Endothelial cell of umbilical vein (primary cell): ENCODE measurements around the gene SULT1C3. TPM values are rescaled to one million over a fixed set of nuclear protein-coding genes. Genes with fewer than 3 reads are reported as not detected.

Experiments
- Bru-seq: library from RNA; stranded (reverse); fragments of 400-500 nt; gene quantifications from one replicate; lab custom pipeline; 2021; lab: Mats Ljungman, UMichigan
- BruChase-seq, 2 experiments: library from RNA; stranded (reverse); fragments of 400-500 nt; gene quantifications; one replicate each; lab custom pipeline; 2021; lab: Mats Ljungman, UMichigan
- BruUV-seq: library from RNA; stranded (reverse); fragments of 400-500 nt; replicated peaks from 2 replicates; lab custom pipeline; 2021; lab: Mats Ljungman, UMichigan
- CTCF ChIA-PET: fragments of 300-600, 350-600 bp; sonication (Branson Sonifier 250); formaldehyde crosslinking; loops from one replicate; lab custom pipeline; 2021; ENCODE audit warnings: antibody characterized with exemption, inconsistent platforms; lab: Charles Lee
- POLR2A ChIA-PET: fragments of 300-600, 350-600 bp; sonication (Branson Sonifier 250); formaldehyde crosslinking; loops from one replicate; lab custom pipeline; 2021; ENCODE audit warnings: antibody characterized with exemption, inconsistent platforms; lab: Charles Lee
- DNase-seq: peaks from one replicate; pipeline ENCODE4 v3.0.0-alpha.2; 2011; ENCODE audit warnings: low read depth, low spot score
- FAIRE-seq: peaks from 2 replicates; lab custom pipeline; 2011; peaks lifted over from hg19 to GRCh38; lab: Jason Lieb, UNC
- H2AFZ ChIP-seq: 2 replicates; pipeline ENCODE4 v1.6.0; 2012; ENCODE audit warnings: low read depth, low read length, control low read depth, inconsistent platforms
- H3K27ac ChIP-seq: 2 replicates; pipeline ENCODE4 v1.5.1; 2011; ENCODE audit warnings: low read depth, mild to moderate bottlenecking, control low read depth, low read length, moderate library complexity; ENCODE audit not compliant: insufficient read depth
- H3K27me3 ChIP-seq, 2 experiments: 2 replicates each; pipeline versions ENCODE4 v1.6.0 to v1.6.1; 2011; ENCODE audit warnings: low read length in 2 of 2, mixed read lengths in 1 of 2; ENCODE audit not compliant: control insufficient read depth in 2 of 2, insufficient read depth in 2 of 2
- H3K36me3 ChIP-seq, 2 experiments: 2 replicates in 1 of 2; 3 replicates in 1 of 2; pipeline ENCODE4 v1.5.1; 2011; ENCODE audit warnings: low read length in 2 of 2, mild to moderate bottlenecking in 1 of 2, moderate library complexity in 1 of 2; ENCODE audit not compliant: control insufficient read depth in 2 of 2, insufficient read depth in 2 of 2; ENCODE audit errors: extremely low read depth in 1 of 2
- H3K4me1 ChIP-seq: 3 replicates; pipeline ENCODE4 v1.5.1; 2011; ENCODE audit warnings: mild to moderate bottlenecking, low read length; ENCODE audit not compliant: control insufficient read depth, insufficient read depth; ENCODE audit errors: extremely low read depth
- H3K4me2 ChIP-seq: 2 replicates; pipeline ENCODE4 v1.6.1; 2011; ENCODE audit warnings: low read length, control low read depth, mixed read lengths; ENCODE audit not compliant: insufficient read depth
- H3K4me3 ChIP-seq, 3 experiments: fragments of 200-600 bp in 1 of 3; sonication (generic), shearing (Covaris generic) in 1 of 3; replicated peaks in 1 of 3; 2 replicates each; pipeline ENCODE4 v1.5.1; 2011 to 2016; ENCODE audit warnings: control low read depth in 3 of 3, low read length in 3 of 3, mild to moderate bottlenecking in 2 of 3, inconsistent platforms in 1 of 3, low read depth in 1 of 3, moderate library complexity in 1 of 3; ENCODE audit not compliant: insufficient read depth in 1 of 3
- H3K79me2 ChIP-seq: 2 replicates; pipeline ENCODE4 v1.6.0; 2012; ENCODE audit warnings: low read length, inconsistent platforms; ENCODE audit not compliant: control insufficient read depth, insufficient read depth
- H3K9ac ChIP-seq: replicated peaks from 2 replicates; pipeline ENCODE3; 2011; ENCODE audit warnings: low read length, control low read depth; ENCODE audit not compliant: insufficient read depth; ENCODE audit errors: extremely low read depth
- H3K9me1 ChIP-seq: replicated peaks from 3 replicates; pipeline ENCODE4 v1.6.0; 2011; ENCODE audit warnings: mild to moderate bottlenecking, low read length; ENCODE audit not compliant: control insufficient read depth, insufficient read depth; ENCODE audit errors: extremely low read depth
- H3K9me3 ChIP-seq: replicated peaks from 2 replicates; pipeline ENCODE4 v1.5.1; 2012; ENCODE audit warnings: low read length, inconsistent platforms; ENCODE audit not compliant: control insufficient read depth, insufficient read depth
- H4K20me1 ChIP-seq: replicated peaks from 2 replicates; pipeline ENCODE3; 2011; ENCODE audit warnings: mild to moderate bottlenecking, low read length; ENCODE audit not compliant: control insufficient read depth, insufficient read depth; ENCODE audit errors: extremely low read depth
- CTCF ChIP-seq, 2 donors: IDR thresholded peaks; 1 replicate in 1 of 2; 2 replicates in 1 of 2; pipeline ENCODE4 v1.5.1; 2011; ENCODE audit warnings: low read length in 2 of 2, mild to moderate bottlenecking in 2 of 2, moderate library complexity in 2 of 2, control low read depth in 1 of 2, inconsistent platforms in 1 of 2, low read depth in 1 of 2; ENCODE audit not compliant: insufficient read depth in 1 of 2; ENCODE audit errors: extremely low read depth in 1 of 2
- EZH2 ChIP-seq: IDR thresholded peaks from 2 replicates; pipeline ENCODE4 v1.6.1; 2012; ENCODE audit warnings: borderline replicate concordance, low read depth, mild to moderate bottlenecking, moderate library complexity, low read length, inconsistent platforms; ENCODE audit not compliant: severe bottlenecking
- FOS ChIP-seq: IDR thresholded peaks from 2 replicates; pipeline ENCODE4 v1.6.1; 2011; ENCODE audit warnings: mild to moderate bottlenecking, low read length, moderate library complexity, borderline replicate concordance; ENCODE audit not compliant: insufficient read depth
- GATA2 ChIP-seq: IDR thresholded peaks from 2 replicates; pipeline ENCODE4 v1.7.0; 2011; ENCODE audit warnings: low read depth, mild to moderate bottlenecking, moderate library complexity, mixed read lengths, low read length; ENCODE audit not compliant: insufficient read length, insufficient read depth
- JUN ChIP-seq: IDR thresholded peaks from 2 replicates; pipeline ENCODE4 v1.6.1; 2011; ENCODE audit warnings: borderline replicate concordance, low read depth; ENCODE audit not compliant: insufficient read length, insufficient read depth
- MAX ChIP-seq: IDR thresholded peaks from 2 replicates; pipeline ENCODE4 v1.6.1; 2011; ENCODE audit not compliant: insufficient read depth, insufficient read length
- MYC ChIP-seq: IDR thresholded peaks from one replicate; pipeline ENCODE4 v1.6.1; 2011; ENCODE audit warnings: mild to moderate bottlenecking, low read depth, low read length
- POLR2A ChIP-seq: IDR thresholded peaks from 2 replicates; pipeline ENCODE4 v1.6.1; 2012; ENCODE audit warnings: low read depth, mild to moderate bottlenecking, control low read depth, low read length
- POLR2AphosphoS5 ChIP-seq: IDR thresholded peaks from 2 replicates; pipeline ENCODE4 v1.6.1; 2012; ENCODE audit warnings: low read depth, mild to moderate bottlenecking, control low read depth, low read length, moderate library complexity; ENCODE audit not compliant: insufficient read depth
- dilution Hi-C: fragments of 300-500 bp; cut with MboI; formaldehyde crosslinking; loops from one replicate; pipeline ENCODE4 v1.15.0; 2019; ENCODE audit warnings: low sequenced_read_pairs; ENCODE audit not compliant: extremely low pct_ligation_motif_present
- intact Hi-C: fragments of 100-400 bp; cut with micrococcal nuclease; formaldehyde crosslinking; loops from one replicate; pipeline ENCODE4 v1.10.0; 2022
- long read RNA-seq: library from polyadenylated mRNA; stranded (forward); transcript quantifications from one replicate; pipeline ENCODE4 v2.0.0, GENCODE V29; 2021
- polyA minus RNA-seq, 3 experiments: library from RNA; depleted of rRNA, polyadenylated mRNA; stranded (reverse); fragments of >200 nt; gene quantifications; 1 replicate in 1 of 3; 2 replicates in 2 of 3; pipeline ENCODE4 v1.2.3, GENCODE V29; 2011
- polyA plus RNA-seq, 4 experiments: library from polyadenylated mRNA; depleted of rRNA in 3 of 4; stranded (reverse) in 3 of 4; unstranded in 1 of 4; fragments of >200 nt; gene quantifications; 2 replicates each; pipeline versions ENCODE4 v1.2.1 to v1.2.3, GENCODE V29; 2011 to 2012; ENCODE audit warnings: missing spikeins in 1 of 4
- total RNA-seq: library from RNA; stranded (reverse); gene quantifications from 2 replicates; pipeline ENCODE4 v1.2.3, GENCODE V29; 2021

The SULT1C3 gene
- total RNA-seq (not detected in 2 replicates), polyA plus RNA-seq (not detected in 2 replicates), polyA minus RNA-seq (not detected in 2 replicates), Bru-seq, nascent RNA (not detected), BruChase-seq, experiment 1, labeled RNA remaining after a 6-hour chase (not detected), BruChase-seq, experiment 2, labeled RNA remaining after a 2-hour chase (not detected)
- polyA plus RNA-seq (2011; cell fraction: cytosol; rRNA removed), result not detected in 2 replicates
- not detected in 2 replicates for polyA plus RNA-seq (2011; cell fraction: nucleus; rRNA removed)
- polyA plus RNA-seq (2012), result not detected in 2 replicates
- not detected for polyA minus RNA-seq (2011; cell fraction: cytosol; rRNA and poly(A)+ RNA removed)
- not detected in 2 replicates for polyA minus RNA-seq (2011; cell fraction: nucleus; rRNA and poly(A)+ RNA removed)
- long read RNA-seq, result 0 reads

- Histone ChIP-seq H3K9me3 (peaks cover 1% of the 10 kb centered on the region), H3K4me3 (no peak within 1 kb of the TSS), H4K20me1 (no peaks in the 10 kb centered on the region), H3K79me2 (no peaks in the 10 kb centered on the region), H3K9ac (no peak within 1 kb of the TSS), H3K4me2 (no peak within 1 kb of the TSS), H3K4me1 (no peaks in the 10 kb centered on the region), H2AFZ (no peak within 1 kb of the TSS), H3K36me3 (no peaks in the 10 kb centered on the region), H3K27ac (no peak within 1 kb of the TSS), H3K27me3 (no peaks in the 10 kb centered on the region), H3K9me1 (no peaks in the 10 kb centered on the region)
- FAIRE-seq (no peak), DNase-seq (no peak)
- ChIA-PET POLR2A (no interaction called here), CTCF (no interaction called here)
- TF ChIP-seq CTCF (IDR thresholded peaks at IDR 0.05; ENCODE audit: extremely low read depth in 1 of 2, insufficient read depth in 1 of 2, low read depth in 1 of 2, low read length in 2 of 2), result no peak
- TF ChIP-seq MYC, result no peak
- TF ChIP-seq EZH2, result no peak
- TF ChIP-seq JUN, result no peak
- TF ChIP-seq POLR2A, result no peak
- TF ChIP-seq POLR2AphosphoS5, result no peak
- no peak for TF ChIP-seq MAX
- TF ChIP-seq FOS, result no peak
- TF ChIP-seq GATA2, result no peak
- BruUV-seq, result no TSS peak
- dilution Hi-C loops (no loop called here), intact Hi-C loops (no loop called here)
Observed at GRCh38 chr2:108239786-108240185, at the start of gene SULT1C3. SULT1C3 (plus strand) TSS chr2:108239968; CDS start chr2:108247195, 7,227 bp downstream.
